Activated effector memory CD4-positive, alpha-beta T cell treated with anti-CD3 and anti-CD28 coated beads, Interleukin-2, amount 50 U/mL, for 16 hours (primary cell): ENCODE measurements around the gene TAL2.
"Not testable (repeated sequence)": the region's sequence is repeated elsewhere in the genome, so short reads cannot be mapped to it uniquely, and the experiment has no call there.

ENCODE experiments used
- DNase-seq: peaks from one replicate; pipeline ENCODE4 v3.0.0-alpha.2; 2020

Gene TAL2

DNA sequence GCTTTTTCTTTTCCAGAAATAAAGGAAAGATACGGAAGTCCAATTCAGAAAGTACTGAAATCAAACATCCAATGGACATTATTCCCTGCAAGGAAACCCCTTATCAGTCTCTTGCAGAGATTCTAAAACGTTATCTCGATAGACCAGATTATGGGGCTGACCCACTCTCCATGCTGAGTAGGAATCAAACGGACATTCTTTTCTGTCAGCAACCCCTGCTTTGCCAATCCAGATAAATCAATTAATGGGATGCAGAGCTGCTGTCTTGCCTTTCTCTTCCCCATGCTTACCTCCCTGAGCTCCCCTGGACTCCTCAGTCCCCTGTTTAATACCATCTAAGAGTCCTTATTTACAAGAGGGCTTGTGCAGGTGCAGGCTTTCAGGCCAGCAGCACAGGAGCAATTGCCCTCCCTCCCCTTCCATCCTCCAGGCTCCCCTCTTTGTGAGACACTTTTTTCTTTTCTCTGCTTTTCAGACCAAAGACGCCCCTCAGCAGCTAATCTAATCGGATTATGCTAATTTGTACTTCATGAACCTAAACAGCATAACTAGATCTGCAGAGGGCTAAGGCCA, 14.2 kb downstream of the TAL2 start:
- no peak for DNase-seq

DNA sequence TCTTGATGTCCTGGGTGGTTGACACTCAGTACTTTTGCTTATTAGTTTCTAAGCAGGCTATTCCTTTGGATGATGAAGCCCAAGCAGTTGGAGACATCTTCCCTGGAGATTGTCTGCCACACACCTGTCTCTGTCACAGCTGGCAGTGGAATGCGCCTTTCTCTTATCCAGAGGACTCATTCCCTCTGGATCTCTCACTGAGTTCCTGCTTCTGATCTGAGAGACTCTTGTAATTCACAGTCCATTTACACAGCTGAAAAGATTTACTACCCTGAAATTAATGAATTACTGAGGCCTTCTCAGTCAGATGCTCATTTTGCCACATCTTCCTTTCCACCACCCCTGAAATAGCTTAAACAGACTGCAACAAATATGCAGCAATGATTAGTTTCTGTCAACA, 15.9 kb downstream of the TAL2 start:
- no peak for DNase-seq

DNA sequence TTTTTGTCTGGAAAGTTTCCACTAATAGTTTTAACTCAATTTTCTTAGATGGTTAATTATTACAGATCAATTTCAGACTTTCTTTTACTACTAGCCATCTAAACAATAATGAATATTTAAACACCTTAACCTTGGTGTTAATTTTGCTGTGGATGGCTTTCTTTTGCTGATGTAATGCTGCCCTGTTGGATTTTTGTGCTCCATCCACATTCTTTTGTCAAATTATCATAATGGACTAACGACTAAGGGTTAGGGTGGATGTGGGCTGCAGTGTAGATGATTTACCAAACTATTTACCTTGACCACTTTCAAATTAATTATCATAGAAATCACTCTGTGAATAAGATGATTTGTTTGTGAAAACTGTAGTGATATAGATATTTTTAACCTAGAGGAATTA, 16.5 kb downstream of the TAL2 start:
- no peak for DNase-seq

DNA sequence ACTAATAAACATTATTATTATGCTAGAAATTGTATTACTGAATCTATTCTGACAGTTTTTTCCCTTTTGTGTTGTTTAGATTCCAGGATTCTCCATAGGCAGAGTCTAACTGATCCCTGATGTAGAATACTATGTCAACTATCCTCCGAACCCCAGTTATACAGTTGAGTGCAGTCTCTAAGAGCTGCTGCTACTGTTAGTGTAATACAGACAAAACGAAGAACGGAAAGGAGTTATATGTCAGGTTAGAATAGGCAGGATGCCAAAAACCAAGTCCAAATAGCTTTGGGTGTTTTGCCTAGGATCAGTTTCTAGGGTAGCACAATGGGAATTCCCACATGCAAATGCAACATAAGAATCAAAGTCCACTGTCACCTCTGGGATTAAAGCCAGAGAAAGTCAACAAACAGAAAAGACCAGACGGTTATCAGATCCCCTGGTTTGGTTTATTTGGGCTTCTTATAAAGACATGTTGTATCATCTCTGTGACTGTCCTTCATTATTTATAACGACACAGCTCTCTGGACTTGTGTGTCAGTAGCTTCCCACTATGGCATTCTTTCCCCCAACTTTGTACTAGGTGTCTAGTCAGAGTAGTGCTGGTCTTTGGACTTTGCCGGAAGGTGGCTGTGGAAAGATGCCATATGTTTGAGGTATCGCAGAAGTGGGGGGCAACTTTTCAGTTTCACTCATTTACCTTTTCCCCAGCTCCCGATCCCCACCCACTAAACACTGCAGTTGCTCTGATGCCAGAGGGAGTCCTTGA, 17.2 kb downstream of the TAL2 start:
- DNase-seq: no peak

DNA sequence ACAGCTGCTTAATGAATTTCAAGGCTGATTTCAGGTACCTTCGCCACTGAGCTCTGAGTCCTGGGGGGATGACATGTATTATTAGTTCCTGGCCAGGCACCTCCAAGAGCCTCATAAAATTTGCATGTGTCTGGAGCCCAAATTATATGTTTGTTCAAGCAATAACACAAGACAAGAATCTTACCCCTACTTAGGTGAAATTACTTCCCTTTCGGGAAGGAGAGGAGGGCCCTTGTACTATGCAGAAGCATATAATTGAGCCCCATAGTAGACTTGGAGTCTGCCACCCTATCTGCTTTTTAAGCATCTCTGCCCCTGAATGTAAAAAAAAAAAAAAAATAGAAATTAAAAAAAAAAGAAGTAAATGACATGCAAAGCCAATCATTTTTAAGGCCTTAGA, 19.1 kb downstream of the TAL2 start:
- DNase-seq: no peak

DNA sequence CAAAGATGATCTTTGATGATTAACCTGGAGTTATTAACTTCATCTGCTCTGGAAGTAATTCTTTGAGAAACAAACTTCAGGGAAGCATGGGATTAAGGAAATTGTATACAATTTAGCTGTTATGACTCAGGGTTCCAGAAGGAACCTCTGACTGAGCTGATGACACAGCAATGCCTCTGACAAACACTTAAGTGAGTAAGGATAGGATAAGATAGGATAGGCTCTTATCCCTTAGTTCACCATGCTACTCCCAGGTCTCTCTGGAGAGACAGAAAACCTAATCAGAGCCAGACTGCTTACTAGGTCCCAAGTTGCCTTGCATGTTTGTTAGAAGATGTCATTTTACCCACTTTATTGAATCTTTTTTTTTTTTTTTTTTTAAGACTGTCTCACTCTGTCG, 19.5 kb downstream of the TAL2 start:
- no peak for DNase-seq

DNA sequence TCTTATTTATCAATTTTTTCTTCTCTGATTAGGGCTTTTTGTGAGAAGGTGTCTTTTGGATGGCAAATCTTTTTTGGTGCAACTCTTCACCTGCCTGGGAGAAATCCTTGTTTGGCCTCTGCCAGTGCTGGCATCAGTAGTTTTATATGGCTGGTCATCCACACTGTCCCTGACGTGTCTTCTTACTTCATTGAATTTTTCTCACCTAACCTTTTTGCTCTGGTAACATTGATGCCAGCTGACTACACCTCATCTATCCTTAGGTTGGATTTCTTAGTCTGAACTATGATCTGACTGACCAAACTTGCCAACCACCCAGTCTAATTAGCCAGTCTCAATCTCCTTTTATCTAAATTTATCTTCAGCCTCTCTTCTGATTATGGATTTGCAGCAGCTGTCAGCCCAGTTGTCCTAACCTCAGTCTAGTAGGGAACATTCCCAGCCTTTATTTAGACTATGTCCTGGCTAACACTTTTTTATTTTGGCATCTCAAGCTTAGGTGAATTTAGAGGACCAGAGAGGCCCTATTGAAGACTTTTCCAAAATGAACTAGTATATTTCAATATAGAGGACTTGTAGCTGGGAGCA, 21.5 kb downstream of the TAL2 start:
- no peak for DNase-seq

DNA sequence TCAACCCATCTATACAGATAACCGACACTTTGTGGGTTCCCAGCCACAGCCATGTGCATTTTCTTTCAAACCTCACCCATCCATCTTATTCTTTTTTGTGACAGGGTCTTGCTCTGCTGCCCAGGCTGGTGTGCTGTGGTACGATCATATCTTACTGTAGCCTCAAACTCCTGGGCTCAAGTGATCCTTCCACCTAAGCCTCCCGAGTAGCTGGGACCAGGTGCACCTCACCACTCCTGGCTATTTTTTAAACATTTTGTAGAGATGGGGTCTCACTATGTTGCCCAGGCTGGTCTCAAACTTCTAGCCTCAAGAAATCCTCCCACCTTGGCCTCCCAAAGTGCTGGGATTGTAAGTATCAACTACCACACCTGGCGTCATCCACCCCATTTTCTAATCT, 24.7 kb downstream of the TAL2 start:
- DNase-seq: no peak

DNA sequence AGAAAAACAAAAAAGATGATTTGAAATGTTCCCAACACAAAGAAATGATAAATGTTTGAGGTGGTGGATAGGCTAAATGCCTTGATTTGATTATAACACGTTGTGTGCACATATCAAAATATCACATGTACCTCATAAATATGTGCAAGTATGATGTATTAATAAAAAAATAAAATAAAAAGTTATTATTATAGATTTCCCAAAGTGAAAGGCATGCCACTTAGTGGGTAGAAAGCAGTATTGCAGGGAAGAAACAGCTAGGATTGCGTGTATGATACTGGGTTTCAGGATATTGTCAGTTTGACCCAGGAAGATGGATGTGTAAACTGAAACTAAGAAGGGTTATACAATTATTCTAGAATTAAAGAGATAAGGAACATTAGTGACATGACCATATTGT, 28.5 kb downstream of the TAL2 start:
- DNase-seq: no peak

DNA sequence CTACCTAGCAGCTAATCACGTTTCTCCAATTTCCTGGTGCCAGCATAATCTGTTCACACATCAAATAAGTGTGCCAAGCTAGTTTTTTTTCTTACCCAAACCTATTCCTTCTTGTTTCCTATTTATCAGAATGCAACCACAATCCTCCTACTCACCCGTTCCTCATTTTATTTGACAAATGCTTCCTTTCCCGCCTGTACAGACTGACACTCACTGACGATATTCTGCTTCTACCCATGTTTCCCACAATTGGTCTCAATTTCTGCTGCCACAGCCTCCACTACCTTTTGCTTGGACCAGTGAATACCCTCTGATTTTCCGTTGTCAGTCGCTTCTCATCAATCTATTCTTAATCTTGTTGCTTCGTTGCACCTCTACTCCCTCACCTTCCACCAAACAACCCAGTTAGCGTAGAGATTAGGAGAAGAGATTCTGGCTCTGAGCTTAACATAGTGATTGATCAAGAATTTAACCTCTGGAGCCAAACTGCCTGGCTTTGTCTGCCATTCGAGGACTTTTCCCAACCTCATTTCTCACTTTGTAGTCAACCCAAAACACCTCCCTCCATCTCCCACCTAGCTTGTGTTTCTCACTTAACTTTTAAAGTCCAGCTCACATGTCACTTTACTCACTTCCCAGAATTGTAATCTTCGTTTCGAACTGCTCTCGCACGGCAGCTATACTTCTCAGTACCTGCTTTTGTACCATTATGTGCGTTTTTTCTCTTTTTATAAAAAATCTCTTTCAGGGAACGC, 31.4 kb downstream of the TAL2 start:
- DNase-seq: no peak

DNA sequence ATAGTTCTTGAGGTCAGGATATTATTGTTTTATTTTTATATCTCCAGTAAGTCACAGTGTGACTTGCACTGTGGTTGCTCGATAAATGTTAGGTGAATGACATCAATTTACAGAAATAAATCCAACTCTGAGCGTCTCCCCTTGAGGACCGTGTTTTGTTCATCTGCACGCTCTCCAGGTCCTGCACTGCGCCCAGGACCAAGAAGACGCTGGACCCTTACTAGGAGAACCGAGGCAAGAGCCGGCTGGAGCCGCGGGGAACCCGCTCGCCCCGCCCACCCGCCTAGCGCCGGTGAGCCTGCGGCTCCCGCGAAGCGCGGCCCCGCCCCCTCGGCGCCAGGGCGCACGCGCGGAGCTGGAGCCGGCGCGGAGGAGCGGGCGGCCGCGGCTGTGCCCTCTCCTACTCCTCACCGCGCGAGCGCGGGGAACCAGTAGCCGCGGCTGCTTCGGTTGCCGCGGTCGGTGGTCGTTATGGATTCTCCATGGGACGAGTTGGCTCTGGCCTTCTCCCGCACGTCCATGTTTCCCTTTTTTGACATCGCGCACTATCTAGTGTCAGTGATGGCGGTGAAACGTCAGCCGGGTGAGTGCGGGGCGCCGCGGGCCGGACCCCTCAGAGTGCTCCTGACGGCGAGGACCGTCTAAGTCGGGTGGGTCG, 32.1 kb downstream of the TAL2 start, which contains the start of gene TMEM38B:
TSS of gene TMEM38B (plus strand) at position 352 of the 658 bp plus-strand sequence. CDS start at position 472, 120 bp downstream.
- peak; percentile 92 for DNase-seq

DNA sequence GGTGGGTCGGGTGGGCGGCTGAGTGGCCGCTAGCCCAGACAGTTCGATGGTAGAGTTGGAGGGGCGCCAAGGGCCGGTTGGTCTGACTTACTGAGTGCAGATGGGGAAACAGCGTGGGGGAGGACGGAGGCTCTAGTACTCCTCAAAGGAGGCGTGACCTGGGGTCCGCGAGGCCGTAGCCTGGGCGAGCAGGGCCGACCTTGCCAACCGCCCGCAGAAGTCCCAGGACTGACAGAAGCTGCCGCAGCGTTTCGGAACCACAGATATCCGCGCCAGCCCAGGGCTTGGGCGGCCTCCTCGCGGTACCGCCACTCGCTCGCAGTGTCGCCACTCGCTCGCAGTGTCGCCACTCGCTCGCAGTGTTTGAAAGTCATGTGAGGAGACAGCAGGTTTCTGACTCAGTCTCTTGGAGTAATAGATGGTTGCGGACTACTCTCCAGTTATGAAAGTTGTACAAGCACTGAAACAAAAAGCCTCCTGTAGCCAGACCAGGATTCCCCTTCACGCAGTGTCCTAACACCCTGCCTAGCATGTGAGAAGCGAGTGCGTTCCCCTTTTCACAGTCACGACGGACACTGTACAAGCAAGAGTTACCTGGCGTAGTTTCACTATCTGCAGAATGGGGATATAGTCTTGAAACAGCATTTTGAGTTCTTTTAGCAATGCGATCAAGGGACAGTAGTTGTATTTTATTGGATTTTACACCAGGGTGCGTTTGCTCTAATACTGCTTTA, 32.8 kb downstream of the TAL2 start:
- DNase-seq: peak; percentile 81

DNA sequence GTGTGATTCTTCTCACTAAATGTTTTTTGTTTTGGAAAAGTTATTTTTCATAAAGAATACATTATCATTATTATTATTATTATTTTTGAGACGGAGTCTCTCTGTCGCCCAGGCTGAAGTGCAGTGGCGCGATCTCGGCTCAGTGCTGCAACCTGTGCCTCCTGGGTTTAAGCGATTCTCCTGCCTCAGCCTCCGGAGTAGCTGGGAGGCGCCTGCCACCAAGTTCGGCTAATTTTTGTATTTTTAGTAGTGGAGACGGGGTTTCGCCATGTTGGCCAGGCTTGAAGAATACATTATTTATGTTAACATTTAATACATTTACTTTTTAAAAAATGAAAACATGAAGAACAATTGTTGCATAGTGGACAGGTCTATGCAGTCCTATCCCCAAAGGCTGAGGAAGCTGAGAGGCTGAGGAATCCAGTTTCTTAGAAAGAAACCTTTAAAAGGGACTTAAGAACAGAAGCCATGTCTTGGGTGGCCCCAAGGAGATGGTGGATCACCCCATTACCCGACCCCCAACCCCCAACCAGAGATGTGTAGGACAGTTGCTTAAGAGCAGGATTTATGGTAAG, 34.0 kb downstream of the TAL2 start:
- DNase-seq: no peak

DNA sequence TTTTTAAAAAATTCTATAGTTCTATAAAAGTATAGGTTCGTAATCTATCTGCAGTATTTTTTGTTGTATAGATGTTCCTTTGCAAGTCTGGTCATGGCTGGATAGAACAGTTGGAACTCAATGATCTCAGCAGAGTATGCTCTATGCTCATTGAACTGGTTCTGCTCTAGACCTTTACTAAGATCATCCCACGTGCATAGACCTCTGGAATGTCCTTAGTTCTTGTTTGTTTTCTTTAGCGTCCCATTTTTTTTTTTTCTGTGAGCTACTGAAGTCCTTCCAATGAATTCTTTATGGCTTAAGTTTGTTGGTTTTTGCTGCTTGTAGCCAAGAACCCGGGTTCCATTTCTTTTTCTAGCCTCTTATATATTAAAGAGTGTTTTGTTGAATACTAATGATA, 35.6 kb downstream of the TAL2 start:
- DNase-seq: no peak

DNA sequence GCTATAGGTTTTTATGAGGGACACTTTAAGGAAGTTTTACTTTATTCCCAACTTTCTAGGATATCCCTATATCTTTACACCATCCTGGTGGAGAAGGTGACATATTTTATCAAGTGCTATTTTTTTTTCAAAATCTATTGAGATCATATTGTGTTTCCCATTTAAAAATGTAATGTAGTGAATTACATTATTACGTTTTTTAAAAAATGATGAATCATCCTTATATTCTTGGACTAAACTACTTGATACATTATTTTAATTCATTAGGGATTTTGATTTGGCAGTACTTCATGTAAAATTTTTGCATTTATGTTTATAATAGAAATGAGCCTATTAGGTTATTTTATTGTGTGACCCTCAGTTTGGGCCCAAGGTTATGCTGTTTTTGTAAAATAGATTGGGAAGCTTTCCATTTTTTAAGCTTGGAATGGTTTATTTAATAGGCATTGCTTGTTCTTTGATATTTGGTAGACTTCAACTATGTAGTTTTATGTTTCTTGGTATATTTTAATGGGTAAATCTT, 36.2 kb downstream of the TAL2 start:
- DNase-seq: no peak

DNA sequence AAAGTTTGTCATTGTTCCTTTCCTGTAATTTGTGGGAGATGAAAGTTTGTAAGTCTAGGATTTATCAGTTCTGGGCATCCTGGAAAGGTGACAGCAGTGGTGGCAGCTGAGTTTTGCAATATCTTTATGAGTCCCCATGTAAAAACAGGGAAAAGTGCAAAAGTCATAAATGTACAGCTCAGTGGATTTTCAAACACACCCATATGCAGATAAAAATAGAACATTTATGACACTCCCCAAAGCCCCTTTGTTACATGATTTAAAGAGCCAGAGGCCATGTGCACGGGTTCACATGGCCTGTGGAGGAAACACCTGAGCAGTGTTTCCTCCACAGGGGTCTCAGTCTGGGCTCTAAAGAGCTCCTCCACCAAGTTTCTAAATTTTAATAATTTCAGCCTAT, 38.4 kb downstream of the TAL2 start:
- no peak for DNase-seq

DNA sequence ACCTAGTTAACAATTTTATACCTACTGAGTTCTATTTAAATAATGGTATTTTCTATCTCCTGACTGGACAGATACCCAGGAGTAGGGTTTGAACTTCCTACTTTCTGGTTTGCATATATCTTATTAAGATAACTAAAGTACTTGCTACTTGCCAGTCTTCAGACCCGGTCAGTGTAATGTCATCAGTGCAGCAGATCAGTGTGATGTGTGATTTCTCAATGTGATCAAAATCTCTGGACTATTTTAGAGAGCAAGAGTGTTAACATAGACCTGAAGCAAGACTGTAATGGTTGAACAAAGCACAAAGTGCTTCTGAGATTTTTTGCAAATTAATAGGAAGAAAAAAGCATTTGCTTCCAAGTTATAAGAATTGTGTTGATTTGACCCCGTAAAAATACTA, 38.9 kb downstream of the TAL2 start:
- DNase-seq: no peak

DNA sequence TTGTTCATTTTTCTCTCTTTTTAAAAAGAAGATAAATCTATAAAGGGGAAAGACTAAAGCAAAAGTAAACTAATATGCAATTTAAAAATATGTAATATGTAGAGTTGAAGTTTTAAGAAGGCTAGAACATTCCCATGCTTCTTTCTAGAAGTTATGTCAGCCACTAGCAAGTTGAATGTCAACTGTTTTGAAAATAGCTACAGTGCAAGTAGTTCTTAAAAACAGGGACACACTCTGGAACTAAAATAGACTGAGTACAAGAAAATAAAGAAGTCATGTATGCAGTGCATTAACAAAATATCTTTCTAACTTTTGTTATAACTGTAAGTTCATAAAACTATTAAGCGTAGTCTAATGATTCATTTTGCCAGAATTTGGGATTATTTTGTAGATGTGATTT, 40.0 kb downstream of the TAL2 start:
- DNase-seq: no peak

DNA sequence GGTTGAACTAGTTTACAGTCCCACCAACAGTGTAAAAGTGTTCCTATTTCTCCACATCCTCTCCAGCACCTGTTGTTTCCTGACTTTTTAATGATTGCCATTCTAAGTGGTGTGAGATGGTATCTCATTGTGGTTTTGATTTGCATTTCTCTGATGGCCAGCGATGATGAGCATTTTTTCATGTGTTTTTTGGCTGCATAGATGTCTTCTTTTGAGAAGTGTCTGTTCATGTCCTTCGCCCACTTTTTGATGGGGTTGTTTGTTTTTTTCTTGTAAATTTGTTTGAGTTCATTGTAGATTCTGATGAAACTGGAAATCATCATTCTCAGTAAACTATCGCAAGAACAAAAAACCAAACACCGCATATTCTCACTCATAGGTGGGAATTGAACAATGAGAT, 41.4 kb downstream of the TAL2 start:
- DNase-seq: not testable (repeated sequence)

DNA sequence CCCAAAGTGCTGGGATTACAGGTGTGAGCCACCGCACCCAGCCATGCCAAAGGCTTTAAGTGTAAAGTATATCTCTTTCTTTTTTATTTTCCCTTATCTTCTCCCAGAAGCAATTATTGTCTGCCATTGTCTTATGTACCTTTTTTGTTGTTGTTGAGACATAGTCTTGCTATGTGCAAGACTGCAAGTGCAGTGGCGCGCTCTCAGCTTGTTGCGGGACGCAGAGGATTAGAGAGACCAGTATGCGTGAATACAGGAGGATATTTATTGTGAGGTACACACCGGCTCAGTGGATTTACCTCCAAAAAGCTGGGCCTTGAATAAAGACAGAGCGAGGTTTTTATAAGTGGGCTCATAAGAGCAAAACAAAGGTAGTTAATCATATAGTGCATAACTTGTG, 43.9 kb downstream of the TAL2 start:
- no peak for DNase-seq

DNA sequence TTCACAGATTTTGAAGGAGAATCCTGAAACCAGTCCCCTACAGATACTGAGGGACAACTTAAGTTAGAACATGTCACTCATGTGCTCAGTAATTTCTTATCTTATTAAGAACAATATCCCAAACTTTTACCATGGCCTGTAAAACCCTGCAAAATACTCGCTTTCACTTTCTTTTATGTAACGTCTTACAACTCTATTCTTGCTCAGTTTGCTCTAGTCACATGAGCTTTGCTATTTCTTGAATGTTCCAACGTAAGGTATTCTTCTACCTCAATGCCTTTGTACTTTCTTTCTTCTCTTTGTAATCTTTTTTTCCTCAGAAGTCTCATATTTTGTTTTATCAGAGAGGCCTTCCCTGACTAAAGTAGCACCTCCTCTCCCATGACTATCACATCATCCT, 46.1 kb downstream of the TAL2 start:
- DNase-seq: no peak

DNA sequence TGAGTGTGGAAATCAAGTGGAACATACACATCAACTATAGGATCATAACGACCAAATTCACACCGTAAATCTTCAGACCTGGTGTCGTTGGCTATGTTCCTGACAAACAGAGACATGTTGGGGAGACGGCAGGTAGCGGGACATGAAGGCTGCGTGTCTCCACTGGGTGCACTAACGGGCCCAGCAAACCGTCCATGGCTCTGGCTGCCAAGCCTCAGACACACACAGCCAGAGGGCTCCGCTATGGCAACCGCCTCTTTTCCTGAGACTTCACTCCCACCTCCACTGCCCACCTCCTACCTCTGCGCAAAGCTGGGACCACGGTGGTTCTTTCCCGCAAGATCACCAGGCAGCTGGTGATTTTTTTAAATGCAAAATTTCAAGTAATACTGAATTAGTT, 48.4 kb downstream of the TAL2 start:
- no peak for DNase-seq
